Fibroblast of villous mesenchyme (primary cell): Measurements from ENCODE around the gene RPUSD1. TPM values are rescaled to one million over a fixed set of nuclear protein-coding genes. Genes with fewer than 3 reads are reported as not detected.

ENCODE experiments used
- DNase-seq: peaks from one replicate; pipeline ENCODE4 v3.0.0-alpha.2; 2010; ENCODE audit warnings: low read depth
- H3K4me3 ChIP-seq: 2 replicates; pipeline ENCODE4 v1.5.1; 2011; ENCODE audit warnings: low read depth, mild to moderate bottlenecking, low read length
- total RNA-seq: library from RNA; depleted of rRNA; stranded (reverse); fragments of >200 nt; gene quantifications from 2 replicates; pipeline ENCODE4 v1.2.3, GENCODE V29; 2012
- TF ChIP-seq, protein P1 (sequence below): IDR thresholded peaks from 2 replicates; pipeline ENCODE4 v1.5.1; 2012; ENCODE audit warnings: low read depth, mild to moderate bottlenecking, low read length; ENCODE audit not compliant: insufficient read depth

The RPUSD1 gene
- total RNA-seq, 1 donor, result 21.2 TPM

DNA sequence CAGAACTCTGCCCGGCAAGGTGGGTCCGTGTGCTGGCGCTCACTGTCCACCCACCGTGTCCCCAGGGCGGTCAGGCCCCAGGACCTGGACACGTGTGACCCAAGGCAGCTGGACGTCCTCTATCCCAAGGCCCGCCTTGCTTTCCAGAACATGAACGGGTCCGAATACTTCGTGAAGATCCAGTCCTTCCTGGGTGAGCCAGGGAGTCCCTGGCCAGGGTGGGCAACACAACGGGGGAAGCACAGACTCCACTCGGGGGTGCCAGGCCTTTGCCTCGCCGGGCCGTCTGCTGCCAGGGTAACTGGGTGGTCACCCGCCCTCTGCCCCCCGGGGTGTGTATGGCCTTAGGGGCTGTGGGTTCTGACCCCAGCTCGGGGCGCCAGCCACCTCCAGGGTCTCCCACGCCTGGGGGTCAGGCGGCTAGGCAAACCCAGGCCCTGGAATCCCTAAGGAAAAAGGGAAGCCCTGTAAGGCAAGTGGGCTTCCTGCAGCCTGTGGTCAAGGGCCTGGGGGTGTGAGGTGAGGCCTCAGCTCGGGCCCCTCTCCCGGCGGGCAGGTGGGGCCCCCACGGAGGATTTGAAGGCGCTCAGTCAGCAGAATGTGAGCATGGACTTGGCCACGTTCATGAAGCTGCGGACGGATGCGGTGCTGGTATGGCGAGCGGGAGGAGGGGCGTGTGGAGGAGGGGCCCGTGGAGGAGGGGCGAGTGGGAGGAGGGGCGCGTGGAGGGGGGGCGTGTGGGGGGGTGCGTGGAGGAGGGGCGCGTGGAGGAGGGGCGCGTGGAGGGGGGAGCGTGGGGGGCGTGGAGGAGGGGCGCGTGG is 21.2 kb downstream of the RPUSD1 start:
- no peak overlapping the region for H3K4me3 ChIP-seq
- DNase-seq, result no peak
- TF ChIP-seq, protein P1, sequence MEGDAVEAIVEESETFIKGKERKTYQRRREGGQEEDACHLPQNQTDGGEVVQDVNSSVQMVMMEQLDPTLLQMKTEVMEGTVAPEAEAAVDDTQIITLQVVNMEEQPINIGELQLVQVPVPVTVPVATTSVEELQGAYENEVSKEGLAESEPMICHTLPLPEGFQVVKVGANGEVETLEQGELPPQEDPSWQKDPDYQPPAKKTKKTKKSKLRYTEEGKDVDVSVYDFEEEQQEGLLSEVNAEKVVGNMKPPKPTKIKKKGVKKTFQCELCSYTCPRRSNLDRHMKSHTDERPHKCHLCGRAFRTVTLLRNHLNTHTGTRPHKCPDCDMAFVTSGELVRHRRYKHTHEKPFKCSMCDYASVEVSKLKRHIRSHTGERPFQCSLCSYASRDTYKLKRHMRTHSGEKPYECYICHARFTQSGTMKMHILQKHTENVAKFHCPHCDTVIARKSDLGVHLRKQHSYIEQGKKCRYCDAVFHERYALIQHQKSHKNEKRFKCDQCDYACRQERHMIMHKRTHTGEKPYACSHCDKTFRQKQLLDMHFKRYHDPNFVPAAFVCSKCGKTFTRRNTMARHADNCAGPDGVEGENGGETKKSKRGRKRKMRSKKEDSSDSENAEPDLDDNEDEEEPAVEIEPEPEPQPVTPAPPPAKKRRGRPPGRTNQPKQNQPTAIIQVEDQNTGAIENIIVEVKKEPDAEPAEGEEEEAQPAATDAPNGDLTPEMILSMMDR, result no peak

DNA sequence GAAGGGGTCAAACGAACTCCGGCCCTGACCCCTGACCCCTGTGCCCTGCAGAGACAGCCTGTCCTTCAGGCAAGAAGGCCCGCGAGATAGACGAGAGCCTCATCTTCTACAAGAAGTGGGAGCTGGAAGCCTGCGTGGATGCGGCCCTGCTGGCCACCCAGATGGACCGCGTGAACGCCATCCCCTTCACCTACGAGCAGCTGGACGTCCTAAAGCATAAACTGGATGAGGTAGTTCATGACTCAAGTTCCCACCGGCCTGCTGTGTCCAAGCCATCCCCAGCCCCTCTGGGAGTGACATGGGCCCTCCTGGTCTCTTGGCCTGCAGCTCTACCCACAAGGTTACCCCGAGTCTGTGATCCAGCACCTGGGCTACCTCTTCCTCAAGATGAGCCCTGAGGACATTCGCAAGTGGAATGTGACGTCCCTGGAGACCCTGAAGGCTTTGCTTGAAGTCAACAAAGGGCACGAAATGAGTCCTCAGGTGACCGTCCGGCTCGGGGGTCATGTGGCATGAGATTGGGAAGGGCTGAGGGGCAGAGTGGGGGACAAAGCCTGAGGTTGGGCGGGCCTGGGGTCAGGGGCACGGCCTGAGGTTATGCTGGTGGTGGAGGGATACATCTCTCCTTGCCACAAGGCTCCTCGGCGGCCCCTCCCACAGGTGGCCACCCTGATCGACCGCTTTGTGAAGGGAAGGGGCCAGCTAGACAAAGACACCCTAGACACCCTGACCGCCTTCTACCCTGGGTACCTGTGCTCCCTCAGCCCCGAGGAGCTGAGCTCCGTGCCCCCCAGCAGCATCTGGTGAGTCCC is 22.0 kb downstream of the RPUSD1 start:
- TF ChIP-seq, protein P1, result no peak
- H3K4me3 ChIP-seq, result no peak overlapping the region
- no peak for DNase-seq

DNA sequence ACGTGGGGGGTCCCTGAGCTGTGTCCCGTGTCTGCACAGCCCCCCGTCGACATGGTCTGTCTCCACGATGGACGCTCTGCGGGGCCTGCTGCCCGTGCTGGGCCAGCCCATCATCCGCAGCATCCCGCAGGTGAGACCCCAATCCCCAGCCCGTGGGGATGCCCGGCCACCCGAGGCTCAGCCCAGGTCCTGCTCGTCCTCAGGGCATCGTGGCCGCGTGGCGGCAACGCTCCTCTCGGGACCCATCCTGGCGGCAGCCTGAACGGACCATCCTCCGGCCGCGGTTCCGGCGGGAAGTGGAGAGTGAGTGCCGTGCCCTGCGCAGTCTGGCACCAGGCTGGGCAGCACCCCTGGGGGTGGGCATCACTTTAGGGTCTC is 22.7 kb downstream of the RPUSD1 start:
- no peak for DNase-seq
- H3K4me3 ChIP-seq, result no peak overlapping the region
- TF ChIP-seq, protein P1, result no peak

DNA sequence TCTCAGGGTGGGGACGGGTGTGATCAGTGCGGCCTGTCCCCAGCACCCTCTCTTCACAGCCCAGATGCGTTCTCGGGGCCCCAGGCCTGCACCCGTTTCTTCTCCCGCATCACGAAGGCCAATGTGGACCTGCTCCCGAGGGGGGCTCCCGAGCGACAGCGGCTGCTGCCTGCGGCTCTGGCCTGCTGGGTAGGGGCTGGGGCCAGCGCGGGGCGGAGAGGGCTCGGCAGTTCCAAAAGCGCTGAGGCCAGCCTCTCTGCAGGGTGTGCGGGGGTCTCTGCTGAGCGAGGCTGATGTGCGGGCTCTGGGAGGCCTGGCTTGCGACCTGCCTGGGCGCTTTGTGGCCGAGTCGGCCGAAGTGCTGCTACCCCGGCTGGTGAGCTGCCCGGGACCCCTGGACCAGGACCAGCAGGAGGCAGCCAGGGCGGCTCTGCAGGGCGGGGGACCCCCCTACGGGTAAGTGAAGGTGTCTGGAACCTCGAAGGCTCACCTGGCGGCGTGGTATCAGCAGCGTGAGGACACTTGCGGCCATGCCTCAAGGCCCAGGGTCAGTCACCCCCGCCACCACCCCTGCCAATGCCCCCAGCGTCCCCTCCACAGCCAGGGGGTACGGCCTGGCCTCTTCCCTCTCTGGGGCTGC is 23.2 kb downstream of the RPUSD1 start:
- TF ChIP-seq, protein P1, result no peak
- no peak overlapping the region for H3K4me3 ChIP-seq
- DNase-seq, result no peak

GRCh38 chr16:764184-764750 is 23.9 kb downstream of the RPUSD1 start:
- H3K4me3 ChIP-seq, result no peak overlapping the region
- no peak for DNase-seq
- TF ChIP-seq, protein P1, result no peak

GRCh38 chr16:763369-764183 is 24.6 kb downstream of the RPUSD1 start:
- no peak overlapping the region for H3K4me3 ChIP-seq
- no peak for DNase-seq
- TF ChIP-seq, protein P1, result no peak
